Suprapubic skin (tissue), 4 donors: ENCODE results near the gene FAM222A. TPM values are rescaled to one million over a fixed set of nuclear protein-coding genes. Genes with fewer than 3 reads are reported as not detected.

Experiments used
- DNase-seq, 2 donors: peaks; one replicate each; pipeline ENCODE4 v3.0.0-alpha.2; 2019; ENCODE audit warnings: low spot score in 2 of 2
- H3K27ac ChIP-seq: fragments of 200-600 bp; sonication (generic); one replicate; pipeline ENCODE4 v1.5.1; 2019
- H3K27me3 ChIP-seq: fragments of 200-600 bp; sonication (generic); one replicate; pipeline ENCODE4 v1.5.1; 2019
- H3K36me3 ChIP-seq: fragments of 200-600 bp; sonication (generic); one replicate; pipeline ENCODE4 v1.5.1; 2019
- H3K4me1 ChIP-seq: fragments of 200-600 bp; sonication (generic); one replicate; pipeline ENCODE4 v1.5.1; 2019
- H3K4me3 ChIP-seq: fragments of 200-600 bp; sonication (generic); one replicate; pipeline ENCODE4 v1.5.1; 2019; ENCODE audit warnings: mild to moderate bottlenecking
- H3K9me3 ChIP-seq: fragments of 200-600 bp; sonication (generic); one replicate; pipeline ENCODE4 v1.5.1; 2019
- EP300 ChIP-seq: sonication (generic); formaldehyde crosslinking; IDR thresholded peaks from one replicate; pipeline ENCODE4 v1.6.1; 2017; ENCODE audit warnings: antibody characterized with exemption
- POLR2A ChIP-seq, 2 donors: fragments of 450-650 bp; IDR thresholded peaks; one replicate each; pipeline ENCODE4 v1.6.1; 2017; ENCODE audit warnings: antibody characterized with exemption in 2 of 2, mild to moderate bottlenecking in 2 of 2, moderate library complexity in 2 of 2
- POLR2AphosphoS5 ChIP-seq, 3 donors: sonication (generic); formaldehyde crosslinking; IDR thresholded peaks; one replicate each; pipeline ENCODE4 v1.6.1; 2017; ENCODE audit warnings: antibody characterized with exemption in 3 of 3
- WGBS: methylation state at CpG from one replicate; pipeline ENCODE4 v1.1.5; 2018; 5-methylcytosine and 5-hydroxymethylcytosine counted together
- total RNA-seq, 4 donors: library from RNA; depleted of rRNA; stranded (reverse); fragments of >200 nt; gene quantifications; one replicate each; pipeline ENCODE4 v1.1.0, GENCODE V29; 2016
- TF ChIP-seq, protein P1 (sequence below), 2 donors: fragments of 200-600 bp in 1 of 2; fragments of 450-650 bp in 1 of 2; sonication (generic) in 1 of 2; IDR thresholded peaks; one replicate each; pipeline ENCODE4 v1.5.1; 2016 to 2019; ENCODE audit warnings: antibody characterized with exemption in 2 of 2, mild to moderate bottlenecking in 1 of 2, moderate library complexity in 1 of 2

Gene FAM222A
- total RNA-seq, 4 donors from 2014 or later, result 3.9 to 8.5 (median 6.6) TPM

DNA sequence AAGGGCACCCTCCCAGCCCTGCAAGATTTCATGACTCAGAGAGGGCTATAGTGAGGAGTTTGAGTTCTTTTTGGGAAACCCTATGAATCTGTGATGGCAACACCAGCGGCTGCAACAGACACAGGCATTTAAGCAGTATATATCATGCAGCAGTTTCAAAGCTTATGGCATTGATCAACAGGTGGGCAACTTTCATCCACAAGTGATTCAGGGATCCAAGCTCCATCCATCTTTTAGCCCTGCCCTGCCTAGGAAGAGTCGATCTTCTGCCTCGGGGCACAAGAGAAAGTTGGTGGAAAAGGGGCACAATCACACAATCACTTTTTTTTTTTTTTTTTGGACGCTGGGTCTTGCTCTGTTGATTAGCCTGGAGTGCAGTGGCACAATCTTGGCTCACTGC lies 8.3 kb upstream of the FAM222A start:
- no peak overlapping the region for H3K27ac ChIP-seq
- no peak for TF ChIP-seq POLR2AphosphoS5 (IDR thresholded peaks at IDR 0.05)
- TF ChIP-seq EP300, result no peak
- TF ChIP-seq POLR2A (IDR thresholded peaks at IDR 0.05), result no peak
- TF ChIP-seq, protein P1, sequence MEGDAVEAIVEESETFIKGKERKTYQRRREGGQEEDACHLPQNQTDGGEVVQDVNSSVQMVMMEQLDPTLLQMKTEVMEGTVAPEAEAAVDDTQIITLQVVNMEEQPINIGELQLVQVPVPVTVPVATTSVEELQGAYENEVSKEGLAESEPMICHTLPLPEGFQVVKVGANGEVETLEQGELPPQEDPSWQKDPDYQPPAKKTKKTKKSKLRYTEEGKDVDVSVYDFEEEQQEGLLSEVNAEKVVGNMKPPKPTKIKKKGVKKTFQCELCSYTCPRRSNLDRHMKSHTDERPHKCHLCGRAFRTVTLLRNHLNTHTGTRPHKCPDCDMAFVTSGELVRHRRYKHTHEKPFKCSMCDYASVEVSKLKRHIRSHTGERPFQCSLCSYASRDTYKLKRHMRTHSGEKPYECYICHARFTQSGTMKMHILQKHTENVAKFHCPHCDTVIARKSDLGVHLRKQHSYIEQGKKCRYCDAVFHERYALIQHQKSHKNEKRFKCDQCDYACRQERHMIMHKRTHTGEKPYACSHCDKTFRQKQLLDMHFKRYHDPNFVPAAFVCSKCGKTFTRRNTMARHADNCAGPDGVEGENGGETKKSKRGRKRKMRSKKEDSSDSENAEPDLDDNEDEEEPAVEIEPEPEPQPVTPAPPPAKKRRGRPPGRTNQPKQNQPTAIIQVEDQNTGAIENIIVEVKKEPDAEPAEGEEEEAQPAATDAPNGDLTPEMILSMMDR (IDR thresholded peaks at IDR 0.05), result no peak
- 67% methylated on average over 4 of the region's 4 CpGs for WGBS
- H3K4me1 ChIP-seq, result no peaks in the 10 kb centered on the region
- H3K9me3 ChIP-seq, result no peaks in the 10 kb centered on the region
- H3K27me3 ChIP-seq, result peaks cover 8% of the 10 kb centered on the region
- H3K36me3 ChIP-seq, result no peaks in the 10 kb centered on the region
- DNase-seq, result no peak
- H3K4me3 ChIP-seq, result no peak overlapping the region

DNA sequence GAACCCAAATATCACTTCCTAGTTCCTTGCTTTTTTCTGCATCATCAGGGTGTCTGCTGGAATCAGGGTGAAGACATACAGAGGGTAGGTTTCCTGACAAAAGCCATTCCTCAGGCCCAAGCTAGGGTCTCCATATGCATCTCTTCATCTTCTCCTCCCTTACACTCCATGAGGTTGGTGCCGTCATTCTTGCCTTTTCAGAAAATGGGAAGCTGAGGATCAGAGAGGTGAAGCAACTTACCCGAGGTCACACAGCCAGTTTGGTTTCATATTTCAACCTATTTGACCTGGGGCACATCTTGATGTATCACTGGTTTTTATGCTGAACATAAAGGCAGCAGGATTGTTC lies 7.3 kb upstream of the FAM222A start:
- H3K4me3 ChIP-seq, result no peak overlapping the region
- H3K4me1 ChIP-seq, result no peaks in the 10 kb centered on the region
- H3K9me3 ChIP-seq, result no peaks in the 10 kb centered on the region
- no peaks in the 10 kb centered on the region for H3K36me3 ChIP-seq
- no peak for TF ChIP-seq POLR2A (IDR thresholded peaks at IDR 0.05)
- TF ChIP-seq POLR2AphosphoS5 (IDR thresholded peaks at IDR 0.05), result no peak
- TF ChIP-seq EP300, result no peak
- TF ChIP-seq, protein P1 (IDR thresholded peaks at IDR 0.05), result no peak
- H3K27ac ChIP-seq, result no peak overlapping the region
- H3K27me3 ChIP-seq, result peaks cover 19% of the 10 kb centered on the region
- no peak for DNase-seq
- 74% methylated on average over 2 of the region's 2 CpGs for WGBS

DNA sequence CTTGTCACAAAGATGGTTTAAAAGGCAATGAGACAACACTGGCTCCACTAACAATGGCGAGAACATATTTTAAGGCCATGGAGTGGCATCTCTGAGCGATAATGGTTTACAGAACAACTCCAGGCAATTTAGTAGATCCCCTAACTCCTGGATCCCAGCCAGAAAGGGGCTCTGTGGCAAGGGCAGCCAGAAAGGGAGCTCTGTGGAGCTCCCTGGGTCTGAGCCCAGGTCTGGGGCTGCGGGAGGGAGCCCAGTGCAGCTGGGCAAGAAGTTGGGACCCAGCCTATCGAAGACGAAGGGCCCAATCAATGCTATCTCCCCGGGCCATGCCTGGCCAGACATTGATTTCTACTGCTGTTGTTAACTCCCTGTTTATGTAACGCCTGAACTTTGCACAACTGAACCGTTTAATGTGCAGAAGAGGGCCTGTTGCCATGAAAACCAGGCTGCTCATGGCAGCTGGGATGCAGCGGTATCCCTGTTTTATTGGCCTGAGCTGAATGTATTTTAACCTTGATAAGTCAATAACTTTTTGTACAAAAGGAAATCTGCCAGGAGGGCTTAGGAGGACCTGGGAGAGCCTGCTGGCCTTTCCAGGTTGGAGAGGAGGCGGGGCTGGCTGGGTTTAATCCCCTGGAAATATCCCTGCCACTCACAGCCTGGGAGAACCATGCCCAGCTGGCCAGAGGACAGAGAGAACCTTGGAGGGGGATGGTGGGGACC lies 6.7 kb upstream of the FAM222A start:
- no peaks in the 10 kb centered on the region for H3K36me3 ChIP-seq
- H3K9me3 ChIP-seq, result no peaks in the 10 kb centered on the region
- peaks cover 1% of the 10 kb centered on the region for H3K4me1 ChIP-seq
- 69% methylated on average over 10 of the region's 10 CpGs for WGBS
- TF ChIP-seq EP300 (no peak), POLR2A (IDR thresholded peaks at IDR 0.05) (no peak), POLR2AphosphoS5 (IDR thresholded peaks at IDR 0.05) (no peak)
- TF ChIP-seq, protein P1 (IDR thresholded peaks at IDR 0.05), result no peak
- H3K4me3 ChIP-seq, result no peak overlapping the region
- no peak overlapping the region for H3K27ac ChIP-seq
- H3K27me3 ChIP-seq, result peaks cover 24% of the 10 kb centered on the region
- DNase-seq, result no peak

DNA sequence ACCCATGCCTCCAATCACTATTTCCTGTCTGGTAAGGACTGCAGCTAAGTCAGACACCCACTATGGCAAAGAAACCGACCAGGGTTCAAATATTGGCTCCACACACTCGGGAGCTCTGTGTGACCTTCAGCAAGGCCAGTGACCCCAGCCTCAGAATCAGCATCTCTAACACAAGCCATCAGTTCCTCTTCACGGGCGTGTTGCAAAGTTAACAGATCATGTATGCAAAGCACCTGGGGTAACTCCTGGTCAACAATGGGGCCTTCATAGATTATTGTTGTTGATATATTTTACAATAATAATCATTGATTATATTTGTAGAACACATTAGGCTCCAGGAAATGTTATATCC lies 6.2 kb upstream of the FAM222A start:
- no peak overlapping the region for H3K4me3 ChIP-seq
- TF ChIP-seq EP300 (no peak), POLR2AphosphoS5 (IDR thresholded peaks at IDR 0.05) (no peak), POLR2A (IDR thresholded peaks at IDR 0.05) (no peak)
- TF ChIP-seq, protein P1 (IDR thresholded peaks at IDR 0.05), result no peak
- H3K27ac ChIP-seq, result no peak overlapping the region
- no peaks in the 10 kb centered on the region for H3K36me3 ChIP-seq
- H3K4me1 ChIP-seq, result peaks cover 7% of the 10 kb centered on the region
- no peaks in the 10 kb centered on the region for H3K9me3 ChIP-seq
- DNase-seq, result no peak
- H3K27me3 ChIP-seq, result peaks cover 30% of the 10 kb centered on the region
- WGBS, result 79% methylated on average over 4 of the region's 4 CpGs

DNA sequence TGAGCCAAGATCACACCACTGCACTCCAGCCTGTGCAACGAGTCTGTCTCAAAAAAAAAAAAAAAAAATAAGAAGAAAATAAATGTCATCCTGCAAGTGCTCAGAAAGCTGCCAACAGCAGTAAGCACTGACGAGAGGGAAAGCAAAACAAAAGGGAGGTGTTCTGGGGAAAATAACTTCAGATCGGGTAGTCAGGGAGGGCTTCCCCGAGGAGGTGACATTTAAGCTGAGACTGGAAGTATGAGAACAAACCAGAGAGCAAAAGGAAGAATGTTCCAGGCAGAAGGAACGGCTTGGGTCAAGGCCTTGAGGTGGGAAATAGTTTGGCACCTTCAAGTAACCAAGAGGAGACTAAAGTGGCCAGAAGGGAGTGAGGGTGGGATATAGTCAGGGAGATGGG lies 4.7 kb upstream of the FAM222A start:
- Histone ChIP-seq H3K9me3 (no peaks in the 10 kb centered on the region), H3K36me3 (no peaks in the 10 kb centered on the region), H3K4me3 (no peak overlapping the region), H3K27ac (no peak overlapping the region), H3K27me3 (peaks cover 30% of the 10 kb centered on the region), H3K4me1 (peaks cover 11% of the 10 kb centered on the region)
- TF ChIP-seq, protein P1 (IDR thresholded peaks at IDR 0.05), result no peak
- TF ChIP-seq POLR2AphosphoS5 (IDR thresholded peaks at IDR 0.05) (no peak), EP300 (no peak), POLR2A (IDR thresholded peaks at IDR 0.05) (no peak)
- DNase-seq, result no peak
- 59% methylated on average over 5 of the region's 5 CpGs for WGBS
